ENCODE data around the gene ETV4.

GRCh38 chr17:43483674-43484551 is 62.2 kb downstream of the ETV4 start, which contains the start of gene DHX8:
- TF ChIP-seq POLR2A (IDR thresholded peaks at IDR 0.05): peak; percentile 65 to 85
- TF ChIP-seq CTCF (IDR thresholded peaks at IDR 0.05): peak; percentile 100
- no peak for TF ChIP-seq EP300 (IDR thresholded peaks at IDR 0.05)
